GM18526 (cell line): ENCODE results near the gene TEX44.

Source experiments
- POLR2A ChIP-seq: IDR thresholded peaks from 3 replicates; pipeline ENCODE4 v1.6.1; 2011; ENCODE audit not compliant: insufficient read length; ENCODE audit errors: extremely low read depth

The TEX44 gene

GRCh38 chr2:231565887-231566594 is 26.6 kb upstream of the TEX44 start:
- TF ChIP-seq POLR2A = no peak

GRCh38 chr2:231567159-231567558 is 25.5 kb upstream of the TEX44 start:
- TF ChIP-seq POLR2A = no peak

GRCh38 chr2:231568098-231568784 is 24.4 kb upstream of the TEX44 start:
- TF ChIP-seq POLR2A = no peak

GRCh38 chr2:231568785-231569435 is 23.8 kb upstream of the TEX44 start:
- no peak for TF ChIP-seq POLR2A

GRCh38 chr2:231571661-231572191 is 20.9 kb upstream of the TEX44 start:
- no peak for TF ChIP-seq POLR2A

GRCh38 chr2:231573096-231573495 is 19.6 kb upstream of the TEX44 start:
- no peak for TF ChIP-seq POLR2A

GRCh38 chr2:231573698-231574421 is 18.8 kb upstream of the TEX44 start:
- TF ChIP-seq POLR2A = no peak

GRCh38 chr2:231575612-231576256 is 16.9 kb upstream of the TEX44 start:
- TF ChIP-seq POLR2A = no peak

- TF ChIP-seq POLR2A = no peak
These were observed 16.2 kb upstream of the TEX44 start for GRCh38 chr2:231576465-231576864.

- no peak for TF ChIP-seq POLR2A
These were observed 13.1 kb upstream of the TEX44 start for GRCh38 chr2:231579560-231579959.

- no peak for TF ChIP-seq POLR2A
These were observed 11.3 kb upstream of the TEX44 start for GRCh38 chr2:231581328-231581727.

- TF ChIP-seq POLR2A = no peak
These were observed 8.7 kb upstream of the TEX44 start for GRCh38 chr2:231583982-231584381.

GRCh38 chr2:231589656-231590055 is 3.0 kb upstream of the TEX44 start:
- TF ChIP-seq POLR2A = no peak

- TF ChIP-seq POLR2A = no peak
These were observed 2.0 kb upstream of the TEX44 start for GRCh38 chr2:231590614-231591013.

- TF ChIP-seq POLR2A = no peak
These were observed 1.0 kb downstream of the TEX44 start for GRCh38 chr2:231593666-231594065.
